HG03558 (cell line): ENCODE results near the gene NAALADL2.
"Not testable (repeated sequence)": the region's sequence is repeated elsewhere in the genome, so short reads cannot be mapped to it uniquely, and the experiment has no call there.

ENCODE experiments used
- ATAC-seq: cut with Tn5 transposase; IDR thresholded peaks from one replicate; pipeline ENCODE4 v1.9.1; 2021; ENCODE audit warnings: moderate number of reproducible peaks; ENCODE audit not compliant: unreplicated experiment; ENCODE audit errors: extremely low read depth

NAALADL2 gene

DNA sequence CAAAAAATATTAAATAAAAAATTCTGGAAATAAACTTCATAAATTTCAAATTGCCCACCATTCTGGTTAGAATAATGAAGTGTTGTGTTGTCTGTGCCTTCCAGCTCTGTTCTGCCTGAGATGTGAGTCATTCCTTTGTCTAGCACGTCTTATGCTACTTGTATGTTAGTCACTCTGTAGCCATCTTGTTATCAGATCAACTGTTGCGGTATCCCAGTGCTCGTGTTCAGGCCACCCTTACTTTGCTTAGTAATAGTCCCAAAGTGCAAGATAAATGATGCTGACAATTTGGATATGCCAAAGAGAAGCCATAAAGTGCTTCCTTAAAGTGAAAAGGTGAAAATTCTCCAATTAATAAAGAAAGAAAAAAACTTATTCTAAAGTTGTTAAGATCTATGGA lies 527.5 kb downstream of the NAALADL2 start:
- no peak for ATAC-seq

DNA sequence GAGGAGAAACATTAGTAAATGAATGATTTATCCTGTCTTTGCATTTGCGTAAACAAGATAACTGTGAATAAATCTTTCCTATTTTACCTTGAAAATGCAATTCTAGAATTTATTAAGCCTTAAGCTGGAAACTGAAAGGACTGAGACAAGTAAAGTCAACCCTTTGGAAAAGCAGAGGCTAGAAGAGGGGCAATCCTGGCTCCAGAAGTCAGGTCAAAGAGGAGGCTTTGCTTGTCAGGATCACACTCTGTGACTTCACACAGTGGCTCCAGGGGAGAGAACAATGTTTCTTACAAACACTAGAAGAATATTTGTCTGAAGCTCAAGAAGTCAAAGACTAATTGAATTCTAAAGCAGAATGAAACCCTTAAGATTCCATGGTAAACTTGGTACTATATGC lies 530.4 kb downstream of the NAALADL2 start:
- no peak for ATAC-seq

DNA sequence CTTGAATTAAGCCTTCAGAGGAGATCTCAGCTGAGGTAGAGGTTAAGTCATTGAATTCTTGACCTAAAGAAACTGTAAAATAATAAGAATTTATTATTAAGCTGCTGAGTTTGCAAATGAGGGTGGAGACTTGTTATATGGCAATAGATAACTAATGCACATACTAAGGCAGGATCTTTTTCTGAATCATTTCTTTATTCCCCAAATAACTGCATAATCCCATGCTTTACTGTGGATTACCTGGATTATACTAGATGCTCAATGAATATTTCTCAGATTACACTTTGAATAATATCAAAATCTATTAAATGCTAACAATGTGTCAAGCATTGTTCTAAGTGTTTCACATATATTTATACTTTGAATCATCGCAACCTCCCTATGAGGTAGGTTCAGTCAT lies 532.5 kb downstream of the NAALADL2 start:
- ATAC-seq = no peak

DNA sequence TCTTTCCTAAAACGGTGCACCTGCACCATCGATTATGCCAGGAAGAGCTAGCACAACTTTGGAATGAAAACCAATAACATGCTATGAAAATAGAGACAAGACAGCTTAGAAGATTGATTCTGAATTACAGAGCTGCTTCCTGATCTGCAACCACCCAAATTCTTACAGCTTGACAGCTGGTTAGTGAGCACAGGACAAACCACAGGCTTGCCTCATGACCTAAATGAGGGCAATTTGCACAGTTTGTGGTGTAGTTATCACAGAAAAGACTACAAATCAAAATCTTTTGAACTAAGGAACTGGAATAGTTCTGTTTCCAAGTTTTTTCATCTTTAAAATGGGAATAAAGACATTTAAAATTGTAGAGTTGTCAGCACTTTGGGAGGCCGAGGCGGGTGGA lies 533.5 kb downstream of the NAALADL2 start:
- ATAC-seq = no peak

DNA sequence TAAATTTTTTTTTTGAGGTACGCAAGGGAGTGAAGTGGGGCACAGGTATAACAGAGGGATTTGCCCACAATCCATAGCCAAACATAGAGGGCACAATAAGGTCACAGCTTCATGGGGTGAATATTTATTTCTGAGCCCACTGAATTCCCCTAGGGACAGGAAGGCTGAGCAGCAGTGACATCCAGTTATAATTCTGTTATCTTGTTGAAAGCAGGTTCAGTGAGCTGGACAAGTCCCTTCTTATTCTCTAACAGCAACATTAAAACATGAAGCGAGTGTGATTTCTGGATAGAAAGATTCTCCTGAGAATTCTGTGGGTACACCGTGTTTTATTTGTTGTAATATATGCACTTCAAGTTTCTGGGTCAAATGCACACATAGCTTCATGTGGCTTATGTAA lies 538.2 kb downstream of the NAALADL2 start:
- no peak for ATAC-seq

DNA sequence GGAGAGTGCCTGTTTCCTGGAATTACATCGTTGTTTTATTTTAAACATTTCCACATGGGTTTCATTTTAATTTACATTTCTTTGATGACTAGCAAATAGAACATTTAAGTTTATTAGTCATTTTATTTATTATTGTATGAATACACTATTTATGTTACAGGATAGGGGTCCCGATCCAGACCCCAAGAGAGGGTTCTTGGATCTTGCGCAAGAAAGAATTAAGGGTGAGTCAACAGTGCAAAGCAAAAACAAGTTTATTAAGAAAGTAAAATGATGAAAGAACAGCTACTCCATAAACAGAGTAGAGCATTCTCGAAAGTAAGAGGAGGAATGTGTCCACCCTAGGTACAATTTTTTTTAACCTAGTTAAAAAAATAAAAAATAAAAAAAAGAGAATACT lies 539.5 kb downstream of the NAALADL2 start:
- no peak for ATAC-seq

DNA sequence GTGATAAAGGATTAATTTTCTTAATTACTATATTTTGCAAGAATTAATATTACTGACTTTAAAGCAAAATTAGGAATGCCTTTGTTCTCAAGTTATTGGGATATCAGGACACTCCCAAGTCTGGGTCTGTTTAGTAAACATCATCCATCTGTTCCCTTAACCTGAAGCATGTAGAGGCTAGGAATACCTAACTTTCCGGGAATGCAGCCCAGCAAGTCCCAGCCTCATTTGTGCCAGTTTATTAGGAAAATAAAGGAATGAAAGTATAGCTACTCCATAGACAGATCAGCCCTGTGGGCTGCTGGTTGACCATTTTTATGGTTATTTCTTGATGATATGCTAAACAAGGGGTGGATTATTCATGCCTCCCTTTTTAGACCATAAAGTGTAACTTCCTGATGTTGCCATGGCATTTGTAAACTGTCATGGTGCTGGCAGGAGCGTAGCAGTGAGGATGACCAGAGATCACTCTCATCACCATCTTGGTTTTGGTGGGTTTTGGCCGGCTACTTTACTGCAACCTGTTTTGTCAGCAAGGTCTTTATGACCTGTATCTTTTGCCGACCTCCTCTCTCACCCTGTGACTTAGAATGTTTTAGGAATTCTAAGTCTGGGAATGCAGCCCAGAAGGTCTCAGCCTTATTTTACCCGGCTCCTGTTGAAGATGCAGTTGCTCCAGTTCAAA lies 540.2 kb downstream of the NAALADL2 start:
- ATAC-seq = no peak

DNA sequence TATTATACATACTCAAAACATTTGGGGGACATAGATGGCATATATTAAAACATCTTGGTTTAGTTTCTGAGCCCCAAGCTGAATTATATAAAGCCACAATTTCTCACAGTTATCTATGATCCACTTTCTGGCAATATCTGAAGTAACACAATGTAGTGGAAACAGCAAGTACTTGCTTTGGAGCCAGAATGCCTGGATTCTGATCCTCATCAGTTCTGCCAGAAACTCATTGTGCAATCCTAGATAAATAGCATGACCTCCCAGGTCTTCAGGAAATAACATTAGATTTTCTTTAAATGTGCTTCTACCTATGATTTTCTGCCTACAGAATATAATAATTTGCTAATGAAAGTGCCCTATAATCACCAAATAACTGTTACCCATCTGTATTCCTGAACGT lies 544.9 kb downstream of the NAALADL2 start:
- ATAC-seq = no peak

DNA sequence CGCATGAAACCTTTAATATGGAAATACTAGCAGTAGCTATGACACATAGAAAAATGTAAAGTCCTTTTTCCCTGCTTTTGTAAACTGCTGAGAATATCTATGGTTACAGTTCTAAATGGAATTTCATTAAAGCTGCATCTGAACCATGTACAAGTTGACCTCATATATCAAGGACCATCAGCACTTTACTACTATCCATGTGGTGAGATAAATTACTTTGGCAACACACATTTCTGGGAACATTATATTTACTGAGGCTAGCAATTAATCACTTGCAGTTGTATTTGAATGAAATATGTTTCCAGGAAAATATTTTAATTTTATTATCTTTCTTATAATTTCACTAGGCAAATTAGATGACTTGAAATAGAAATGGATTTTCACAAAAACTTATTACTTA lies 545.5 kb downstream of the NAALADL2 start:
- no peak for ATAC-seq

DNA sequence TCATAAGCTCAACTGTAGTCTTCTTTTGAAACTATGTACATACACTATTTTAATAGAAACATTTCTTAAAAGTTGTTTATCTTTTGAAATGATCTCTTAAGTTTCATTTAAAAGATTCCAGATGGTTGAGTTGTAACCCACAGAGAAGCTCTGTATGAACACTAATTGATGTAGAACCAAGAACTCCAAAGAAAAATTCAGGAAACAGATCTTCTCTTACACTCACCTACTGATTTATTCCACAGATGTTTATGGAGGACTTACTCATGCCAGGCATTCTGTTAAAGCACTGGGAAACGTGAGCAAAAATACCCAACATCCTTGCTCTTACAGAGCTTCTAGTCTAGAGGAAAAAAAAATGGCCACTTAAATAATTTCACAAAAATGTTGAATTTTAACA lies 551.1 kb downstream of the NAALADL2 start:
- no peak for ATAC-seq

DNA sequence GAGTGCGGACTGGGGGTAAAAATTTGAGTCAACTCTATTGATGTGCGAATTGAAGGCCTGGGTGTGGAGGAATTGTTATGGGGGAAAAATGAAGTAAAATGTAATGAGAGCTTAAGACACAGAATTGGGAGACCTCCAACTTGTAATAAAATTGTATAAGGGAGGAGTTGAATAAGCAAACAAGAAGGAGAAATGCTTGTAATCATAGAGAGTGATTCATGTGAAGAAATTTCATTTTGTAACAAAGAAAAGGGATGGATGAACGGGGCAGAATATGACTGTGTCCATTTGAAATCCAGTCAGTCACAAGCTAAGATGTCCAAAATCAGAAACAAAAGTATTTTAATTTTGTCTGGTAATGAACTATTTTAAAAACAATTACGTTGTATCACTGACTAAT lies 552.3 kb downstream of the NAALADL2 start:
- ATAC-seq = no peak

DNA sequence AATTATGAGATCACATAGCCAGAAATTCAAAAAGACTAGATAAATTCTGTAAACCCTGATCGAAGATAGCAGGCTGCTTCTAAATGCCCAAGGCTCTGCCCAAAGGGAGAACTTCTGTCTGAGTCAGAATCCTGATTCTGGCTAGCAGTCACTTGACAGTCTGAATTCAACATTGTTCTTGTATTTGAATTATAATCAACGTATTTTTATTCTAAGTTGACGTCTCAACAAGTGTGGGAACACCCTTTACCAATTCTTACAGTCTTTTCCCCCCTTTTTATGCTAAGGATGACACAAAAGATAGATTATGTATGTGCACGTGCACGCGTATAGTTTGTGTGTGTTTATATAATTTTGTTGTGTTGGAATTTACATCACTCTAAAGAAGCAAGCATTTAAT lies 552.8 kb downstream of the NAALADL2 start:
- ATAC-seq = no peak

DNA sequence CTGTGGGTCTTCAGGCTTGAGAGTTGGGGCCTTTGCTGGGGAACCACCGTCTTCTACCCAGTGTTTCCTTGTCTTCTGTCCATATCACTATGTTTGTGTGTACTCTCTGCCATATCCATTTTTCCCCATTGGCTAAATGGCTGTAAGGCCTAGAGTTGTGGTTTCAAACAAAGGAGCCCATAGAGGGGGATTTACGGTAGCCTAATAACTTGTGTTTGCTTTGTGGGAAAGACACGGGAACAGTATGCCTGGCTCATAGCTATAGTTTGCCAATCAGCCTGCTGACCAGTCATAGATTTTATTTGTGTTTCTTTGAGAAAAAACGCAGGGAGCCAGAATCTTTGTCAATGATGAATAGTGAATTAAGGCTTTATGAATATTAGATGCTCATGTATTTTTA lies 554.8 kb downstream of the NAALADL2 start:
- no peak for ATAC-seq

DNA sequence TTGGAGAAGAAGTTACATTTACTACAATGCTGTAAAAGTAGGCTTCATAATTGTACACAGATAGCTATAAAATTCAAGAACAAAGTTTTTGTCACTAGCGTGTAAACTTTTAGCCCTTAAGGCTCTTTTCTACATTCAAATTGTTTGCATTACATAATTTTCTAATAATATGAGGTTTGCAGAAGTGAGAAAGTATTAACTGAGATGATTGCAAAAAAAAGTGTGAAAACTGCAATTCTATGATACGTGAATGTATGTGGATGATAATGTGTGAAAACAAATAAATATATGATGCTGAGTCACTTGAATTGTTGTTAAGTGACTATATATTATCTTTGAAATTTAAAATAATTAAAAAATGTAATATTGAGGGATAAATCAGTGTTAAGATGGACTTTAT lies 557.5 kb downstream of the NAALADL2 start:
- ATAC-seq = no peak

DNA sequence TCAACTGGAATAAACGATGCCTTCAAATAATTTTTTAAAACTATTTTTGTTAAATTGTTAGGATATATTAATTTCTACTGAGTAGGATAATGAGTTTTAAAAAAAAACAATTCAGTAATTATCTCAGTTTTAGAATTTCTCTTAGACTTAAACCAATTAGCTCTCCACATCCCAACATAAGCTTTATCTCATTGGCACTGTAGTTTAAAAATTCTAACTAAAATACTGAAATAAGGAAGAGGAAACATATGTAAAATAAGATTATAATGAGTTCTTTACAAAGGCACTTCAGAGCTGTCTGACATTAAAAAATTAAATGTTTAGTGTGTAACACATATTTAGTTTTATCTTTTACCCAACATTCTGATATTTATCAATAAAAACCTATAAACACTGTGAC lies 558.3 kb downstream of the NAALADL2 start:
- ATAC-seq = no peak

DNA sequence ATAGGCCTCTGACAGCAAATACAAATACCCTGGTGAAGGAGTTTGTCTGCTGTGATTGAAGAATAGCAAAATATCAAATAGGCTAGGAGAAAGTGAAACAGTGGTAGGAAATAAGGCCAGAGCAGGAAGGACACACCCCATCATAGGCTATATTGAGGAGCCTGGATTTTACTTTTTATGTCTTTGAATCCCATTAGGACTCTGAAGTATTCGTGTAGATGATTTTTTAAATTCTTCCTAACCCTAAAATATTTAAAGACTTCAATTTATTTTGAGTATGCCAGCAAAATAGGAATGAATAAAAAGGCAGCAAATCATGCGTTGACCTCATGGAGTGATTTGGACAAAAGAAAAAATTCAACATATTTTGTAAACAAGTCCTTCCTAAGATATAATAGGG lies 562.8 kb downstream of the NAALADL2 start:
- no peak for ATAC-seq

DNA sequence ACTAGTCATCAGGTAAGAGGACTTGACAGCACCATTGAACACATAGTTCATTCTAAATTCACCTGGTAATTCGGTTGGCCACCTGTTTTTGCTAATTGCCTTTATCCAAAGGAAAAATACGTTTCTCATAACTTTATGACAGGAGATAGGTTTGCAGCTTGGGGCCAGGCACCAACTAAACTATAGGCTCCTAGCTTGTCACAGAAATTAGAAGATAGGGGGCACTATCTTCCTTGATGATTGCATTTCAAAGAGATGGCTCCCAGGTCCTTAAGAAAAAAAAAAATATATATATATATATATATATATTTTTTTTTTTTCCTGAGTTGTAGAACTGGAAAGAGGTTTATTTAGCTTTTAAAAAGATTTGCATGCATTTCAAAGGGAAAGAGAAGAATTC lies 563.6 kb downstream of the NAALADL2 start:
- no peak for ATAC-seq

DNA sequence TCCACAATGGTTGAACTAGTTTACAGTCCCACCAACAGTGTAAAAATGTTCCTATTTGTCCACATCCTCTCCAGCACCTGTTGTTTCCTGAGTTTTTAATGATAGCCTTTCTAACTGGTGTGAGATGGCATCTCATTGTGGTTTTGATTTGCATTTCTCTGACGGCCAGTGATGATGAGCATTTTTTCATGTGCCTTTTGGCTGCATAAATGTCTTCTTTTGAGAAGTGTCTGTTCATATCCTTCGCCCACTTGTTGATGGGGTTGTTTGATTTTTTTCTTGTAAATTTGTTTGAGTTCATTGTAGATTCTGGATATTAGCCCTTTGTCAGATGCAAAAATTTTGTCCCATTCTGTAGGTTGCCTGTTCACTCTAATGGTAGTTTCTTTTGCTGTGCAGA lies 564.7 kb downstream of the NAALADL2 start:
- ATAC-seq = not testable (repeated sequence)

DNA sequence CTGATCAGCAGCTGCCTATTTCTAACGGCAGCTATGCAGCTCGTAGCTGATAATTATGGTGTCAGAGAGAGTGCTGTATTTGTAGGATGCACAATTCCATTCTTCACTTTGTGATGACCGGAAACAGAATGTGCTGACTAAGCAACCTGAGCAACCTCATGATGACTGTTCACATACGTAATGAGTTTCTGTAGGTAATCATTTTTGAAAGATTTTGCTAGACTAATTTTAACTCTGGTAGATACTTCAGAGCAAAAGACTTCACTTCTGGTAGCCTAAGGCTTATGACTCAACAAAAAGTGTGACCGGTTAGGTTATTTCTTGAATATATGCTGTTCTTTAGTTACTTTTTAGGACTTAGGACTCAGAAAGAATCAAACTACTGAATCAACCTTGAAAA lies 567.7 kb downstream of the NAALADL2 start:
- ATAC-seq = no peak

DNA sequence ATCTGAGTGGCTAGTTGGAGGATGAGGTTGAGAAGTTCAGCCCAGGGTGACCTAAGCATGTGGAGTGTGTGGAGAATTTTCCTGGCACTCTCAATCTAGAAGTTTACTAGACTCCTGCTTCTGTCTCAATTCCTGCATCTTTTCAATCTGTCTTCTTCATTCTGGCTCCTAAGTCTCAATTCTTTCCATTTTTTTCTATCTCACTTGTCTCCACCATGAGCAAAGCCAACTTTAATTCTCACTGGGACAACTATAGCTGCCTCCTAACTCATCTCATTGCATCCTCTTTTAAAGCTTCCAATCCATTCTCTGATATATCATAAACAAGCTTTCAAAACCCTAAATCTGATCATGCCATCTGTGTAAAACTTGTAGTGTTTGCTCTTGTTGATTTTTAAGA lies 569.3 kb downstream of the NAALADL2 start:
- no peak for ATAC-seq

DNA sequence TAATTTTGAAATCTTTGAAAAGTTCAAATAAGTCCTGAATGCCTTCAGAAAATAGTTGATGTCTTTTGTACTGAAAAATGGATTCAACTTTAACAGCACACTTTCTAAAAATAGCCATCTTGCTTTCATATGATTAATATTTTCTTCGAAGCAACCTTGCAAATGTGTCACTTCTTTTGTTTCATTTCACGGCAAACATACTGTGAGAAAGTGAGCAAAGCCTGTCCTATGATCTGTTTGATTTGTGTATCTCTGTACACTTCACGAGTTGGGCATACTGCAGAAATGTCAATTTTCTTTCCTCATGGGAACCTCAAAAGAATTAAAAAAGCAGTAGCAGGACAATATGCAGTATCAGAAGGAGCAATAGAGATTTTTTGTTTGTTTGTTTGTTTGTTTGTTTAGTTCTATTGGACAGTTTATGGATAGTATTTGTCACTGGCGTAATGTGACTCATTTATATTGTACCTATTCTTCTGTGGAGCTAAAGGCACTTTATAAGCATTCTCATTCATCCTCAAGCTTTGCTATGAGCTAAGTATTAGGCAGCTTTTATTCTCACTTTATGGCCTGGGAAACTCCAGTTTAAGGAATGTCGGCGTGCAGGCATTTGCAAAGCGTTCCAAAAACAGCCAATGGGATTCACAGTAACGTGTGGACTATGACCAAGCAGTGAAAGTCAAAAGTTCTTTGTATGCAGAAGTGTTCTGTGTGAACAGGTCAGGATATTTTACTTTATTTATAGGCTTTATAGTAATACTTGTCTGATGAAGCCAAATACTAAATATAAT lies 572.0 kb downstream of the NAALADL2 start:
- ATAC-seq = no peak
